Left forelimb (tissue), 1 donor: ENCODE measurements around the gene ADCYAP1.
"Not testable (repeated sequence)": the region's sequence is repeated elsewhere in the genome, so short reads cannot be mapped to it uniquely, and the experiment has no call there.

ENCODE experiments used
- DNase-seq: peaks from one replicate; pipeline ENCODE4 v3.0.0-alpha.2; 2018; ENCODE audit warnings: low spot score

Gene ADCYAP1

GRCh38 chr18:904218-905090, at the start of gene ADCYAP1:
Gene ADCYAP1, plus strand, starts transcription at chr18:904871. Its CDS starts 516 bp downstream, at chr18:905387.
- DNase-seq, result no peak

GRCh38 chr18:857986-858385, 46.7 kb upstream of the ADCYAP1 start:
- DNase-seq, result no peak

GRCh38 chr18:864872-865273, 39.8 kb upstream of the ADCYAP1 start:
- peak; percentile 71 for DNase-seq

- no peak for DNase-seq
These were observed 37.4 kb upstream of the ADCYAP1 start for GRCh38 chr18:867257-867656.

DNA sequence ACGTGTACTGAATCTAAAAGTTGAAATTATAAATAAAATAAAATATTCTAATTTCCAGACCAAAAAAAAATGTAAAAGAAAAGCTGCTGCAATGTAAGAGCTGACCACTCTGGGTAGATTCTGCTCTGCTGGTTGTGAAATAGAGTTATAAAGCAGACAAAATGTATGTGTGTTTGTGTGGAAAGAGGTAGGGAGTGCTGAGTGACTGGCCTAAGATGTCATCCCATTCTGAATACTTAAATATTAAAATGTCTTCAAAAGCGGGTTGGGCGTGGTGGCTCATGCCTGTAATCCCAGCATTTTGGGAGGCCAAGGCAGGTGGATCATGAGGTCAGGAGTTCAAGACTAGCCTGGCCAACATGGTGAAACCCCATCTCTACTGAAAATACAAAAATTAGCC, 31.2 kb upstream of the ADCYAP1 start:
- DNase-seq, result not testable (repeated sequence)

GRCh38 chr18:875912-876311, 28.8 kb upstream of the ADCYAP1 start:
- DNase-seq, result no peak

- DNase-seq, result no peak
These were observed 27.4 kb upstream of the ADCYAP1 start for GRCh38 chr18:877238-877637.

- no peak for DNase-seq
These were observed 18.6 kb upstream of the ADCYAP1 start for GRCh38 chr18:886076-886475.

GRCh38 chr18:887716-888115, 17.0 kb upstream of the ADCYAP1 start:
- DNase-seq, result no peak

- no peak for DNase-seq
These were observed 12.4 kb upstream of the ADCYAP1 start for GRCh38 chr18:892316-892715.

- no peak for DNase-seq
These were observed 8.4 kb upstream of the ADCYAP1 start for GRCh38 chr18:896315-896714.

GRCh38 chr18:901761-902160, 2.9 kb upstream of the ADCYAP1 start:
- DNase-seq, result no peak

- DNase-seq, result no peak
These were observed 2.4 kb upstream of the ADCYAP1 start for GRCh38 chr18:902229-902628.

- DNase-seq, result peak; percentile 78
These were observed 970 bp upstream of the ADCYAP1 start for GRCh38 chr18:903701-904100.

GRCh38 chr18:905307-905947, 756 bp downstream of the ADCYAP1 start:
- no peak for DNase-seq

- DNase-seq, result no peak
These were observed 1.3 kb downstream of the ADCYAP1 start for GRCh38 chr18:905948-906415.

DNA sequence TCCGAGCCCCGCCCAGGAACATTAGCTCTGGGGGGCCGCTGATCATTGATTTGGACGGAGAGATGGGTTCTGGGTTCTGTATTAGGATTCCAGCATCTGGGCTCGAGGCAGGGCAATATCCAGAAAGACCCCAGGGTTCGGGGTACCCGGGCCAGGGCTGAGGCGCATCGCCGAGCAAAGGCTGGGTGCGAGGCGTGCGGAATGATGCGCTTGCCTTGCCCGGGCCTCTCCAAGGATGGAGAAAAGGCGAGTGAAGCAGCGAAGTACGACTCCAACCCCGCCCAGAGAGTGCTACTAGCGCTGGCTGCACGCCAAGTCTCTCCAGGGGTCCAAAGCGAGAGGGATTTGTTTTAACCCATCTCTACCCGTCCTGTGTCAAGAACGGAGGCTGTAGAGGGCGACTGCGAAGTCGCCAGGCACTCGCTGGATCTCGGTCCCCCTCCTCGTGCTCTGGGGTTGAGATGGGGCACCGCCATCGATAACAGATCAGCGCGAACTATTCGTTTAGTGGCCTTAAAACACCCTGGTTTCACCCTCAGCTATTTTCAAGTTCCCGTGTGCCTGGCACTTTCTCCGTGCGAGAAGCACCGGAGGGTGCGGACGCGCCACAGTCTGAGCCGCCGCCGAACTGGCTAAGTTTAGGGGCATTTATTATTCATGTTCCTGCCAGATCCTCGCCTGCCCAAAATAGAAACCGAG, 1.9 kb downstream of the ADCYAP1 start:
- DNase-seq, result no peak

GRCh38 chr18:907115-907884, 2.6 kb downstream of the ADCYAP1 start:
- no peak for DNase-seq

GRCh38 chr18:907885-908757, 3.5 kb downstream of the ADCYAP1 start:
- no peak for DNase-seq

GRCh38 chr18:908758-909724, 4.4 kb downstream of the ADCYAP1 start:
- no peak for DNase-seq
